Activated CD4-positive, alpha-beta T cell treated with anti-CD3 and anti-CD28 coated beads, Interleukin-2, amount 10 ng/mL, durations not matched to agents 24 days and 14 days (primary cell): Measurements from ENCODE around the gene DTX1. TPM values are rescaled to one million over a fixed set of nuclear protein-coding genes. Genes with fewer than 3 reads are reported as not detected.

ENCODE experiments used
- DNase-seq: peaks from one replicate; pipeline ENCODE4 v3.0.0; 2022
- H3K27ac Mint-ChIP-seq: one replicate; pipeline ENCODE4 v1.8.0; 2022; ENCODE audit warnings: mild to moderate bottlenecking, mixed read lengths
- H3K27me3 Mint-ChIP-seq: one replicate; pipeline ENCODE4 v1.8.0; 2022; ENCODE audit warnings: mixed read lengths
- H3K36me3 Mint-ChIP-seq: one replicate; pipeline ENCODE4 v1.8.0; 2022; ENCODE audit warnings: low read depth, mild to moderate bottlenecking, mixed read lengths
- H3K4me1 Mint-ChIP-seq: one replicate; pipeline ENCODE4 v1.8.0; 2021; ENCODE audit warnings: mixed read lengths
- H3K4me3 Mint-ChIP-seq: one replicate; pipeline ENCODE4 v1.8.0; 2022; ENCODE audit warnings: mild to moderate bottlenecking, moderate library complexity, mixed read lengths
- H3K9me3 Mint-ChIP-seq: one replicate; pipeline ENCODE4 v1.8.0; 2021; ENCODE audit warnings: mixed read lengths
- intact Hi-C: fragments of 100-400 bp; cut with micrococcal nuclease; formaldehyde crosslinking; loops from one replicate; pipeline ENCODE4 v1.15.1; 2023
- total RNA-seq: library from RNA; stranded (reverse); gene quantifications from 2 replicates; pipeline ENCODE4 v1.2.3, GENCODE V29; 2022

Gene DTX1
- total RNA-seq, 1 donor from 2014 or later: 0.09 TPM

- intact Hi-C loops: no loop called here
- Mint-ChIP-seq H3K27ac (no peak overlapping the region), H3K4me3 (no peak overlapping the region), H3K4me1 (no peaks in the 10 kb centered on the region), H3K27me3 (peaks cover 7% of the 10 kb centered on the region), H3K9me3 (no peaks in the 10 kb centered on the region), H3K36me3 (no peaks in the 10 kb centered on the region)
- no peak for DNase-seq
These were observed 13.3 kb upstream of the DTX1 start for GRCh38 chr12:113043240-113043639.

GRCh38 chr12:113044516-113044915 lies 12.0 kb upstream of the DTX1 start:
- peaks cover 7% of the 10 kb centered on the region for H3K27me3 Mint-ChIP-seq
- no peak overlapping the region for H3K4me3 Mint-ChIP-seq
- intact Hi-C loops: no loop called here
- H3K9me3 Mint-ChIP-seq: no peaks in the 10 kb centered on the region
- no peaks in the 10 kb centered on the region for H3K4me1 Mint-ChIP-seq
- no peak for DNase-seq
- no peak overlapping the region for H3K27ac Mint-ChIP-seq
- no peaks in the 10 kb centered on the region for H3K36me3 Mint-ChIP-seq

- H3K4me1 Mint-ChIP-seq: no peaks in the 10 kb centered on the region
- H3K27me3 Mint-ChIP-seq: peaks cover 16% of the 10 kb centered on the region
- no peak overlapping the region for H3K4me3 Mint-ChIP-seq
- no peak overlapping the region for H3K27ac Mint-ChIP-seq
- H3K36me3 Mint-ChIP-seq: no peaks in the 10 kb centered on the region
- intact Hi-C loops: loop anchor here (1.0 kb wide), 3 partner anchors 50 to 126 kb away; no protein-coding TSS in a partner anchor
- no peaks in the 10 kb centered on the region for H3K9me3 Mint-ChIP-seq
- DNase-seq: peak; percentile 89
These were observed 7.8 kb upstream of the DTX1 start for GRCh38 chr12:113048716-113049127.

GRCh38 chr12:113049976-113050742 lies 6.4 kb upstream of the DTX1 start:
- H3K4me1 Mint-ChIP-seq: no peaks in the 10 kb centered on the region
- no peak overlapping the region for H3K4me3 Mint-ChIP-seq
- peaks cover 22% of the 10 kb centered on the region for H3K27me3 Mint-ChIP-seq
- no peak overlapping the region for H3K27ac Mint-ChIP-seq
- H3K36me3 Mint-ChIP-seq: no peaks in the 10 kb centered on the region
- intact Hi-C loops: no loop called here
- no peaks in the 10 kb centered on the region for H3K9me3 Mint-ChIP-seq
- no peak for DNase-seq

GRCh38 chr12:113050795-113051194 lies 5.7 kb upstream of the DTX1 start:
- Mint-ChIP-seq H3K36me3 (no peaks in the 10 kb centered on the region), H3K27ac (no peak overlapping the region), H3K4me3 (no peak overlapping the region), H3K4me1 (no peaks in the 10 kb centered on the region), H3K27me3 (peaks cover 25% of the 10 kb centered on the region), H3K9me3 (no peaks in the 10 kb centered on the region)
- no peak for DNase-seq
- intact Hi-C loops: no loop called here

GRCh38 chr12:113051759-113052158 lies 4.8 kb upstream of the DTX1 start:
- intact Hi-C loops: no loop called here
- Mint-ChIP-seq H3K27ac (no peak overlapping the region), H3K36me3 (no peaks in the 10 kb centered on the region), H3K4me3 (no peak overlapping the region), H3K4me1 (no peaks in the 10 kb centered on the region), H3K27me3 (peaks cover 32% of the 10 kb centered on the region), H3K9me3 (no peaks in the 10 kb centered on the region)
- no peak for DNase-seq

- no peak for DNase-seq
- H3K27ac Mint-ChIP-seq: no peak overlapping the region
- no peaks in the 10 kb centered on the region for H3K4me1 Mint-ChIP-seq
- H3K4me3 Mint-ChIP-seq: no peak overlapping the region
- peaks cover 32% of the 10 kb centered on the region for H3K27me3 Mint-ChIP-seq
- H3K36me3 Mint-ChIP-seq: no peaks in the 10 kb centered on the region
- intact Hi-C loops: no loop called here
- H3K9me3 Mint-ChIP-seq: no peaks in the 10 kb centered on the region
These were observed 4.2 kb upstream of the DTX1 start for GRCh38 chr12:113052326-113052725.

- H3K27me3 Mint-ChIP-seq: peaks cover 34% of the 10 kb centered on the region
- intact Hi-C loops: no loop called here
- no peak for DNase-seq
- no peaks in the 10 kb centered on the region for H3K4me1 Mint-ChIP-seq
- H3K4me3 Mint-ChIP-seq: no peak overlapping the region
- no peaks in the 10 kb centered on the region for H3K9me3 Mint-ChIP-seq
- H3K27ac Mint-ChIP-seq: no peak overlapping the region
- no peaks in the 10 kb centered on the region for H3K36me3 Mint-ChIP-seq
These were observed 1.5 kb upstream of the DTX1 start for GRCh38 chr12:113054948-113055486.

- intact Hi-C loops: no loop called here
- Mint-ChIP-seq H3K36me3 (no peaks in the 10 kb centered on the region), H3K4me1 (no peaks in the 10 kb centered on the region), H3K9me3 (no peaks in the 10 kb centered on the region), H3K27ac (no peak overlapping the region), H3K27me3 (peaks cover 31% of the 10 kb centered on the region), H3K4me3 (peak overlapping the region; percentile 42)
- DNase-seq: no peak
These were observed 743 bp upstream of the DTX1 start for GRCh38 chr12:113055594-113056380.

GRCh38 chr12:113056381-113056630 lies 224 bp upstream of the DTX1 start:
- Mint-ChIP-seq H3K27me3 (peaks cover 31% of the 10 kb centered on the region), H3K4me1 (no peaks in the 10 kb centered on the region), H3K4me3 (peak overlapping the region; percentile 42), H3K36me3 (no peaks in the 10 kb centered on the region), H3K9me3 (no peaks in the 10 kb centered on the region), H3K27ac (no peak overlapping the region)
- intact Hi-C loops: no loop called here
- no peak for DNase-seq

GRCh38 chr12:113057565-113058485 lies 1.3 kb downstream of the DTX1 start:
- no peak for DNase-seq
- intact Hi-C loops: no loop called here
- no peak overlapping the region for H3K4me3 Mint-ChIP-seq
- H3K9me3 Mint-ChIP-seq: no peaks in the 10 kb centered on the region
- no peaks in the 10 kb centered on the region for H3K36me3 Mint-ChIP-seq
- no peaks in the 10 kb centered on the region for H3K4me1 Mint-ChIP-seq
- peaks cover 31% of the 10 kb centered on the region for H3K27me3 Mint-ChIP-seq
- H3K27ac Mint-ChIP-seq: no peak overlapping the region

- H3K27me3 Mint-ChIP-seq: peaks cover 28% of the 10 kb centered on the region
- H3K36me3 Mint-ChIP-seq: no peaks in the 10 kb centered on the region
- H3K4me3 Mint-ChIP-seq: no peak overlapping the region
- DNase-seq: no peak
- no peaks in the 10 kb centered on the region for H3K4me1 Mint-ChIP-seq
- no peaks in the 10 kb centered on the region for H3K9me3 Mint-ChIP-seq
- no peak overlapping the region for H3K27ac Mint-ChIP-seq
- intact Hi-C loops: no loop called here
These were observed 2.0 kb downstream of the DTX1 start for GRCh38 chr12:113058553-113058952.

- Mint-ChIP-seq H3K9me3 (no peaks in the 10 kb centered on the region), H3K27ac (no peak overlapping the region), H3K27me3 (peaks cover 22% of the 10 kb centered on the region), H3K4me3 (no peak overlapping the region), H3K4me1 (no peaks in the 10 kb centered on the region), H3K36me3 (no peaks in the 10 kb centered on the region)
- intact Hi-C loops: no loop called here
- DNase-seq: no peak
These were observed 2.6 kb downstream of the DTX1 start for GRCh38 chr12:113059071-113059595.
